Raji (cell line): ENCODE measurements around the gene PCDH9.

Experiments
- POLR2A ChIP-seq: IDR thresholded peaks from 2 replicates; pipeline ENCODE4 v1.6.1; 2011; ENCODE audit warnings: low read depth, low read length, control low read depth; ENCODE audit not compliant: insufficient read depth

The PCDH9 gene, protein sequence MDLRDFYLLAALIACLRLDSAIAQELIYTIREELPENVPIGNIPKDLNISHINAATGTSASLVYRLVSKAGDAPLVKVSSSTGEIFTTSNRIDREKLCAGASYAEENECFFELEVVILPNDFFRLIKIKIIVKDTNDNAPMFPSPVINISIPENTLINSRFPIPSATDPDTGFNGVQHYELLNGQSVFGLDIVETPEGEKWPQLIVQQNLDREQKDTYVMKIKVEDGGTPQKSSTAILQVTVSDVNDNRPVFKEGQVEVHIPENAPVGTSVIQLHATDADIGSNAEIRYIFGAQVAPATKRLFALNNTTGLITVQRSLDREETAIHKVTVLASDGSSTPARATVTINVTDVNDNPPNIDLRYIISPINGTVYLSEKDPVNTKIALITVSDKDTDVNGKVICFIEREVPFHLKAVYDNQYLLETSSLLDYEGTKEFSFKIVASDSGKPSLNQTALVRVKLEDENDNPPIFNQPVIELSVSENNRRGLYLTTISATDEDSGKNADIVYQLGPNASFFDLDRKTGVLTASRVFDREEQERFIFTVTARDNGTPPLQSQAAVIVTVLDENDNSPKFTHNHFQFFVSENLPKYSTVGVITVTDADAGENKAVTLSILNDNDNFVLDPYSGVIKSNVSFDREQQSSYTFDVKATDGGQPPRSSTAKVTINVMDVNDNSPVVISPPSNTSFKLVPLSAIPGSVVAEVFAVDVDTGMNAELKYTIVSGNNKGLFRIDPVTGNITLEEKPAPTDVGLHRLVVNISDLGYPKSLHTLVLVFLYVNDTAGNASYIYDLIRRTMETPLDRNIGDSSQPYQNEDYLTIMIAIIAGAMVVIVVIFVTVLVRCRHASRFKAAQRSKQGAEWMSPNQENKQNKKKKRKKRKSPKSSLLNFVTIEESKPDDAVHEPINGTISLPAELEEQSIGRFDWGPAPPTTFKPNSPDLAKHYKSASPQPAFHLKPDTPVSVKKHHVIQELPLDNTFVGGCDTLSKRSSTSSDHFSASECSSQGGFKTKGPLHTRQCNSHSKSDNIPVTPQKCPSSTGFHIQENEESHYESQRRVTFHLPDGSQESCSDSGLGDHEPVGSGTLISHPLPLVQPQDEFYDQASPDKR (N-terminal part only)

DNA sequence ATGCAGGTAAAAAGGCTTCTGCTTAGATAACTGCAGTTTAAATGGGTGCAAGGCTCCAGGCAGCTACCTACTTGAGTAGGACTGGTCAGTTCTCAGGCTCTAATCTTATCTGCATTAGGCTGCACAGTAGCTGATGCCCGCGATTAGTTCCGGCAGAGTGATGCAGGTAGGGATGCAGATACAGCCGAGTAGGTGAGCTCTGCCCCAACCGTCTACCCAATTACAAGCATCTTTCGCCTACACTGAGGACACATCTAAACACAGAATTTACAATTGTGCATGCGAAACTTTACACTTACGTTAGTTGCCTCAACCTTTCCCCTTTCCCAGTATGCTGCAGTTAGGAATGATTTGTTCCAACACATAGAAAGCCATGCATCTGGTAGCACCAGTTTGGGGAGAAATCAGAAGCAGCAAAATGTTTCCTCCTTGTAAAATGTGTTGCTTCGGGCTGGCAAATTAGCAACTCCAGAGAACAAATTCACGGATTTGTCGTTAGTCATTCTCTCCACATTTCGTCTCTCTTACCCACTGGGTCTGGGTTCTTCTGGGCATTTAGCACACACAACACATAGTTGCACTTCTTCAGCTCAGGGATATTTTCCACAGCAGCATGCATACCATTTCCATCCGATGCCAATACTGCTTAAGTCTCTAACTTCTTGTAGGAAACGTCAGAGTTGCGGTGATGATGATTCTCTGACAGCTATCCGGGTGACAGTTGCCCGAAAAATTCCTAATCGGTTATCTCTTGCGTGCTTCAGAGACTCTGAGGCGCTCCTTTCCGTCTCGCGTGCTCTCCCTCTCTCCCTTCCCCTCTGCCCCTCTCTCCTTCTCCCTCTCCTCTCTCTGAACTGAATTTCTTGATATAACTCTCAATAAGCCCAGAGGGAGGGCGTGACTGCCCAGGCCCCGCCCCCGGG is at the start of gene PCDH9:
TSS of gene PCDH9 (minus strand) at position 856 of the 923 bp plus-strand sequence. CDS start 1,896 bp downstream, outside the sequence.
- peak; percentile 90 for TF ChIP-seq POLR2A

DNA sequence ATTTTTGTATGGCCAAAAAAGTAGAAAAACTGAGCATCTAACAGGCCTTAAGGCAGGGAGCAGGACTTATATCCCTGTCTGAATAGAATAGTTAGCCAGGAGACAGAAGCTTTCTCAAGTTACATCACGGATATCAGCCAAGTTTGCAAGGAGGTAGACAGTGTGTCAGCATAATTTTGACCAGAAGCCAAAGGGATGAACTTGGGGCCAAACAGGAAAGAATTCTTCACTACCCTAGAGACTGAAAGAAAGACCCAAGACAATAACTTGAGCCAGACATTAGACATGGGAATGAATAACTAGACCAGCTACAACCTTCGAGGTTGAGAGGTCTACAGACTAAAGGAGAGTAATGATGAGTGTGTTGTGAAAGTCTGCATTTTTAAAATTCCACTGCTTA is 48.1 kb upstream of the PCDH9 start:
- no peak for TF ChIP-seq POLR2A

DNA sequence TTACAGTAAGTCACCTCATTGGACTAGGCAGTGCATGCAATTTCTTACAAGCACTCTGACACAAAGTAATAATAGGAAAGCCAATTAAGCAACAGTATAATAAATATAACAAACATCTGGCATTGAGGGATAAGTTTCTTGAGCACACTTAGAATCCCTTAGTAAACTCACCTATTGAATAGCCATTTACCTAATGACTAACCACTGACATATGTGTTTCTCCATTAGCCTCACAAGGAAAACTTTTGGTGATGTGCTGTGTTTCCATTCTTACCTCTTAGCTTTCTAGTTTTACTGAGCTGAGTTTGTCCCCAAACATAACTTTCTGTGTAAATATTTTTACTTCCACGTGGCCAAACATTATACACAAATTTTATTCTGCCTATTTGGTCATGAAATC is 47.4 kb upstream of the PCDH9 start:
- no peak for TF ChIP-seq POLR2A

DNA sequence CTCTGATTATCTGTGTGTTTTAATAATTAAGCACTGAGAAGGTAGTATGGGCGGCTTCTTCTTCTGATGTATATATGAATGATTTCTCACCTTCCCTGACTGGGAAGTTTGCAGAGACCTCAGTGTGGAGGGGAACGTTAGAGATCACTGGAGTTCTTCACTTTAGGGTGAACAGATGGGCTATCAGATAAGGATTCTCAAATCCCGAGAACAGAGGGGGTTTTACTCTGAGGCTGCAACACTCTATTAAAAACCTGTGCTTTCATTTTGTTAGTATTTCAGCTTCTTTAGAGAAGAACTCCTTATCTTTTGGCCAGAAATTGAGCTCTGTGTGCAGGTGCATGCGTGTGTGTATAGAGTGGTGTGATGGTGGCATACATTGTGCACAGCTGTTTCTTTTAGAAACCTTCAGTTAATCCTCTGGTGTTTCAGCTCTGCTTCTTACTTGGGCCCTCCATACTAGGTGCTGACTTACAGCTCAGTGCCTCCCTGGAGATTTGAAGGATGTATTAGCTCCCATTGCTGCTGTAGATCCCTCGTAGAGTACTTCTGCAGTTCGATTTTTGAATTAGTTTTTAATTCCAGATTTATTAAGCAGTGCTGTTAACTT is 45.3 kb upstream of the PCDH9 start:
- TF ChIP-seq POLR2A = no peak

DNA sequence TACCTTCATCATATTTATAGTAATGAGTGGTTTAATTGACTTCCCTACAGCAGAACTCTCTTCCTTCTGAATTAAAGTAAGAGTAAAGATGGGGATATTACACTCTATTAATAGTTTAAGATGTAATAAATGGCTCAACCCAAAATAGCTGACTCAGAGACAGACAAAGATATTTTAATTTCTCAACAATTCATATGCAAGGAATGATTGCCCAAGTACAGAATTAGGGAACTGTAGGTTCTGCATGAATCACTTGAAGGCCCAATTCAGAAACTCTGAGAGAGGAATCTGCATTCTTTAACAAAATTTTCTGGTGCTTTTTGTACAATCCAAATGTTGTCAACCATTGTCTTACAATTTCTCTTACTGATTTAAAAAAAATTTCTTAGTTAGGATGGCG is 42.9 kb upstream of the PCDH9 start:
- TF ChIP-seq POLR2A = no peak

DNA sequence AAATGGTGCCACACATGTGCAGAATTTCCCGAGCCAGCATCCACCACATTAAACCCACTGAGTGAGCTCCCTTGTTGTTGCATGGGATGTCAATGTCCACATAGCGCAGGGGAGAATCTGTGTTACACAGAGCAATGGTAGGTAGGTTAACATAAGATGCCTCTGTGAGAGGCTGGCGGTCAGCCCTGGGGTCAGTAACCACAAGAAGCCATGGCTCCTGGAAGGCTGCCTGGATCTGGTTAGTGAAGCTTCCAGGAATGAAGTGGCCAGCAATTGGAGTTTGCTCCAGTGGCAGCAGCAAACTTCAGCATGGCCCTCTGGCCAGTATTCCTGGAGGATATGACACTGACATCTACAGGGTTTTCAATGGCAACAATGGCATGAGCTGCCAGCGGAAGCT is 37.0 kb upstream of the PCDH9 start:
- no peak for TF ChIP-seq POLR2A

DNA sequence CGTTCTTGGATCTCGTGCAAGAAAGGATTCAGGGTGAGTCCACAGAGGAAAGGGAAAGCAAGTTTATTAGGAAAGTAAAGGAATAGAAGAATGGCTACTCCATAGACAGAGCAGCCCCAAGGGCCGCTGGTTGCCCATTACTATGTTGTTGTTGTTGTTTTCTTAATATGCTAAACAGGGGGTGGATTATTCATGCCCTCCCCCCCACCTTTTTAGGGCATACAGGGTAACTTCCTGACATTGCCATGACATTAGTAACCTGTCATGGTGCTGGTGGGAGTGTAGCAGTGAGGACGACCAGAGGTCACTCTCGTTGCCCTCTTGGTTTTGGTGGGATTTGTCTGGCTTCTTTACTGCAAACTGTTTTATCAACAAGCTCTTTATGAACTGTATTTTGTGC is 29.1 kb upstream of the PCDH9 start:
- TF ChIP-seq POLR2A = no peak

DNA sequence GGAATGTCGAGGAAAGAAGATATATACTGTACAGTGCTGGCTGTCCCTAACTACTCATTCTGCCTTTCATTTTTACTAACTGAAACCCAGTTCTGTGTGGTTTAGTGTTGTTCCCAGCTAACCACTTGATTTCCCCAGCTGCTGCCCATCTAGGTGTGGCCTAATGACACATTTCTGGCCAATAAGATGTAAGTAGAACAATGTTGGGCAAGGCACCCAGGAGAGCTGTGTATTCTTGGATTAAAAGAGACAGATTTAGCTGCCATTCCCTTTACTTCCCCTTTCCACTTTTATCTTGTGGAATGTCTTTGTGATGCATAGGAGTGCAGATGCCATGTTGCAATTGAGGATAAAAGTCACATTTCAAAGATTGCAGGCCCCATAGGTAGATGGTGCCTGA is 28.3 kb upstream of the PCDH9 start:
- TF ChIP-seq POLR2A = no peak

DNA sequence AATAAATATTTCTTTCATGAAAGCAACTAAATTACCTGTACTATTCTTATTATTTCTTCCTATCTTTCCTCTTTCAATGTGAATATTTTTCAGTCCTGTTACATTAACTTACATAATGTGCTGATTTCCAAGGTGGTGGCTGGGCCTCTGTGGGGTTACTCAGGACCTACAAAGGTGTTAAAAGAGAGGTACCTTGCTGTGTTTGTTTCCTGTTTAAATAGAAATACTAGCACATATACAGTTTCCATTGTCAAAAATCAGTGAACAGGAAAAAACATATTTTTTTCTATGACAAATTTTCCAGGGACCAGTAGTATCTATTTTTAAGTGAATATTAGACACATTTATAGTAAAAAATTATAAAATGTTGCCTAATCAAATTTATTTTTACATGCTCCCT is 8.7 kb upstream of the PCDH9 start:
- TF ChIP-seq POLR2A = no peak

DNA sequence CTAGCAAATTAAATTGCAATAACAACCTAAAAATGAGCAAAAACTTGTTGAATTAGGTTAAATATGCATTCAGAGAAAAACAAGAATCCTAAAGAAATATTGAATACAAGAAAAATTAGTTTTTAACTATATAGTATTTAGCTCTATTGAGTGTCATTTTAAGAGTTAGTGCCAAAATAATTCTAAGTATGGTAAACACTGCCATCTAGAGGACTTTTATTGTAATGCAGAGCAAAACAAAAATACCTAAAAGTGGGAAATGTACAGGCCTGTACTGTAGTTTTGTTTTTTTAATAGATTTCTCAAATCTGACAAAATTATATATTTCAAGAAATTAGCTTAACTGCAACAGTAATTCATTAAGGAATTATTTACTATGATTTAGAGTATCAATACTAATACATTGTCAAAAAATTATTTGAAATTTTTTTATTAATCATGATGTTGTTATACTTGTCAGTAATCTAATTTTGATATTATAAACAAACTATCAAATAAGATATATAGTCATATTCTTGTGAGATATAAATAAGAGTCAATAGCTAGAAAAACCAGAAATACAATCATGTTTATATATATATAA is 8.2 kb upstream of the PCDH9 start:
- no peak for TF ChIP-seq POLR2A

DNA sequence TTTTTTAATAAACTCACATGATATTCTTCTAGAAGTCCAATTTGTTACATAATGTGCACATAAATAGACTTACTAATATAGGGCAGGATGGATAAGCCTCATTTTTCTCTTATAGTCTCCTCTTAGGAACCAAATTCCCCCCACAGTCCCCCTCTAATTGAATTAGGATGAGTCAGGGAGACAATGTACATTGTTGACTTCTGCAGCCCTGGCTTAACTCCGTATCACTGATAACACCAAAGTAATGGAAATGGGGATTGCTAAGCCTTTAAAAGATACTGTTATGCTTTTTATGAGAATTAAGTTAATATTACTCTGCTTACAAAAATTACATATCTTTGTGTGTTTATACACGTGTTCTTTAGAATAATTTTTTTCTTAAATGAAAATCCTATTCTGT is 5.1 kb upstream of the PCDH9 start:
- TF ChIP-seq POLR2A = no peak

DNA sequence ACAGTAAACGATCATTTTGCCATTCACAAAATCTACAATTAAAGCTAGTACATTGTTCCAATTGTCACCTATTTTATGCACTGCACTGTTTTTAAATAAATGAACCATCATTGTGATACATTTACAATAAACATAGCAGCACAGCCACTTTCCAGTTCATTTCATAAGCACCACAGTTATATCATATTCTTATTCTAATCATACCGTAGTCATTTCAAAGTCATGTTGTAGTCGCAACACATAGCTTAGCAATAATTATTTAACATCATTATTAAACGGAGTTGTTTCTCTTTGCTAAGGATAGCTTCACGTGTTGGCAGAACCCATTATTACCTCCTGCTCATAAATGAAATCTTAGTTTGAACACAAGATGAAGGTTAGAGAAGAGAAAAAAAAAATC is 2.2 kb upstream of the PCDH9 start:
- TF ChIP-seq POLR2A = no peak

DNA sequence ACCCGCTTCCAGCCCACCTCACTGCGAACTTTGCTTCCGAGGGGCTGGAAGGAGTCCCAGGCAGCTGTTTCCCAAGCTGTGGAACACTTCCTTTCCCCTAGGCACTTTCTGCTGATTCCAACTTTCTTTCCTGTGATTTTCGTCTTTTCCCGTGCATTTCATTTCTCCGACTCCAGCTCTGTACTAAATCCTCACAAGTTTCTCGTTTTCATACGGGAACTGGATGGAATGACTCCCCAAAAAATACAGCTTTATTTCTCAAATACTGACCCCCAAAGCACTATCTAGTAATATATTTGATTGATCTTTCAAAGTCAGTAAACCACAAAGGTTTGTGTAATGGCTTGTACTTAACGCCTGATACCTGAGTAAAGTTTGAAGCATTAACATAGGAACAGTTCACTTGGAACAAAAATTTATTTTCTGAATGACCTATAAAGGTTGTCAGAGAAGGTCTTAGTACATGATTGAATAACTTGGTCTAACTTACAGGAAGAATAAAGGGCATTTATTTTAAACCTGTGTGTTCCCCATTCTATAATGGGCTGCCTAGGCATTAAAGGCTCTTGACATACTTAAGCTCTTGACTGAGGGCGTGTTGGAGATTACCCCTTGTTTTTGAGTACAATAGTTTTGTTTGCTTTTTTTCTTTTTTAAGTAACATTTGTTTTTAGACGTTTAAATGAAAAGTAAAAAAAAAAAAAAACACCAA is 1.3 kb upstream of the PCDH9 start:
- TF ChIP-seq POLR2A = no peak
